Activated CD4-positive, alpha-beta memory T cell treated with anti-CD3 and anti-CD28 coated beads, Interleukin-2, amount 10 ng/mL, durations not matched to agents 7 days and 5 days (primary cell): ENCODE data around the gene PAOX. TPM values are rescaled to one million over a fixed set of nuclear protein-coding genes. Genes with fewer than 3 reads are reported as not detected.
"Not testable (repeated sequence)": the region's sequence is repeated elsewhere in the genome, so short reads cannot be mapped to it uniquely, and the experiment has no call there.

Source experiments
- CTCF ChIA-PET: fragments of 350-600 bp; sonication (Branson Sonifier 250); formaldehyde crosslinking; loops from one replicate; lab custom pipeline; 2021; ENCODE audit warnings: antibody characterized with exemption, inconsistent platforms; lab: Charles Lee
- POLR2A ChIA-PET: fragments of 350-600 bp; sonication (Branson Sonifier 250); formaldehyde crosslinking; loops from one replicate; lab custom pipeline; 2021; ENCODE audit warnings: antibody characterized with exemption; lab: Charles Lee
- DNase-seq: peaks from one replicate; pipeline ENCODE4 v3.0.0-alpha.2; 2020
- H3K27ac Mint-ChIP-seq: one replicate; pipeline ENCODE4 v1.8.0; 2021; ENCODE audit warnings: mild to moderate bottlenecking, mixed read lengths
- H3K27me3 Mint-ChIP-seq: one replicate; pipeline ENCODE4 v1.8.0; 2021; ENCODE audit warnings: mixed read lengths
- H3K36me3 Mint-ChIP-seq: one replicate; pipeline ENCODE4 v1.8.0; 2021; ENCODE audit warnings: low read depth, mixed read lengths
- H3K4me1 Mint-ChIP-seq: one replicate; pipeline ENCODE4 v1.8.0; 2021; ENCODE audit warnings: mixed read lengths
- H3K4me3 Mint-ChIP-seq: one replicate; pipeline ENCODE4 v1.8.0; 2021; ENCODE audit warnings: mild to moderate bottlenecking, mixed read lengths
- H3K9me3 Mint-ChIP-seq: one replicate; pipeline ENCODE4 v1.8.0; 2021; ENCODE audit warnings: mixed read lengths
- total RNA-seq, 2 experiments: library from RNA; stranded (reverse); gene quantifications; one replicate each; pipeline ENCODE4 v1.2.3, GENCODE V29; 2021

The PAOX gene
- total RNA-seq, 2 experiments from 2014 or later = 5.9 to 7.8 TPM

DNA sequence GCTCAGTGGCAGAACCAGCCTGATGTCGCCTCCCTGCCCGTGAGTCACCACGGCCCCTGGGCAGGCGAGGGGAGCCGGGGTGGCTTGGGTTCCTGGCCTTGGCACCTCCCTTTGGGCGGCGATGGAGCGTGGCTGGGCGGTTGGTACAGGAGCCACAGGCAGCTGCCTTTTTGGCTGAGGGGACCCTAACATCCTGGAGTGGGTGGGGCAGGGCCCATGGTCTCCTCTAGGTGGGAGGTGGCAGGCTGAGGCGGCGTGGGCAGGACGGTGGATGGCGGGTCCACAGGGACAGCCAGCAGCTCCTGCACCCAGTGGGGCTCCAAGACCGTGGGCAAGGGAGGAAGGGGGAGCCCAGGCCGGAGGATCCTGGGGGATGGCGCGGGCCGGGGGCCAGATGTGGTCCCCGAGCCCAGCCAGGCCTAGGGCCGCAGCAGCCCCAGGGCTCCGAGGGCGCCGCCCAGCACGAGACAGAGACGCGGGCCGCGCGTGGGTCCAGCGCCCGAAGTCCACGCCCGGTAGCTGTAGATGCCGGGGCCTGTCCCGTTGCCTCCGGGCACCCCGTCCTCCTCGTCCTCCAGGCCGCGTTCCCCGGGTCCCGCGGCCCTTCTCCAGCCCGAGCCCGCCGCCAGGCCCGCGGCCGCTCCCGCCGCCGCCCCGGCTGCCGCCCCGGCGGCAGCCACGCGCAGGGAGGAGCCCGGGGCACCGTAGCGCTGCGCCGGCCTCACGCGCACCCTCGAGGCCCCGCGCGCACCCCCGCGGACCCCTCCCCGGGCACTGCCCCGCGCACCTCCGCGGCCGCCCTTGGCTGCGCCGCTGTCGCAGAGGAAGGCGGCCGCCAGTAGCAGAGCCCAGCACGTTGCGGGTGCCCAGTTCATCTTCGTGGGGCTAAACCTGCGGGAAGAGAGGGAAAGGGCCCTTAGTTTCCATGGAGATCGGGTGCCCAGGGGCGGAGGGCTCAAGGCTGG, 44.0 kb downstream of the PAOX start:
- Mint-ChIP-seq H3K36me3 (peaks cover 7% of the 10 kb centered on the region), H3K9me3 (no peaks in the 10 kb centered on the region), H3K4me1 (peaks cover 2% of the 10 kb centered on the region), H3K27ac (no peak overlapping the region), H3K4me3 (no peak overlapping the region), H3K27me3 (peaks cover 6% of the 10 kb centered on the region)
- no peak for DNase-seq
- ChIA-PET POLR2A (no interaction called here), CTCF (interaction anchor here (0.6 kb wide), 1 partner anchor 173 kb away, joined by 3 read pairs; no protein-coding TSS in a partner anchor)

DNA sequence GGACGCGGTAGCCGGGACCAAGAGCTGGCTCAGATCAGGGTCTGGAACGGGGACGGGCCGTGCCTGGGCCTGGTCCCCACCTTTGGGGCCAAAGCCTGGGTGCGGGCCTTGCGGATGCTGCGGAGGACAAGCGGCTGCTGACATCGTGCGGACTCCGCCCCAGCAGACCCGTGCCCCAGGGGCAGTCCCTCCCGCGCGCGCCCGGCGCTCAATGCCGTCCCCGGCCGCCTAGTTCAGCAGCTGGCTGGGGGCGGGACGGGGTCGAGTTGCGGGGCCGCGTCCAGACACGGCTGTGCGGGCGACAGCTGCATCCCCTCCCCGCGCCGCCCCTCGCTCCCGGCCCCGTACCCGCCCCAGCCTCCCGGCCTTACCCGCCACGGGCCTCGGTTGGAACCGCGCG, 45.0 kb downstream of the PAOX start:
- H3K9me3 Mint-ChIP-seq, H3K4me1 Mint-ChIP-seq, DNase-seq, CTCF ChIA-PET, H3K36me3 Mint-ChIP-seq, POLR2A ChIA-PET, H3K4me3 Mint-ChIP-seq, H3K27me3 Mint-ChIP-seq, H3K27ac Mint-ChIP-seq: not testable (repeated sequence)

DNA sequence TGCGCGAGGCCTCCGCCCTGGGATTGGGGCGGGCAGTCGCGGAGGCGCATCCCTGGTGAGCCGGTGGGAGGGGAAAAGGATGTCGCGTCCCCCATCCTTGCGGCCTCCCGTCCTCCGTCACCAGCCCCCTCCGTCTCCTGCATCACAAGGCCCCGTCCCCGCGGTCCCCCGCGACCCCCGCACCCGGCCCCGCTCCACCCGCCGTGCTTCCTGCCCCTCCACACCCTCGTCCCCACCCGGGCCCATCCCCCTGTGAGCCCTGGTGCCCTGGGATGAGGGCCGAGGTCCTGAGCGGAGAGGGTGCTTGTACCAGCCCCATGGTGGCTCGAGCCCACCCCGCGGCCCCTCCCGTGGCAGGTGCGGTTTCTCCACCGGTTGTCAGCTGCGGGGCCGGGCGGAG, 45.5 kb downstream of the PAOX start, which contains the start of gene SPRN:
TSS of gene SPRN (minus strand) at position 25 of the 400 bp plus-strand sequence. CDS start 944 bp downstream, outside the sequence.
- H3K27me3 Mint-ChIP-seq, H3K9me3 Mint-ChIP-seq, H3K4me3 Mint-ChIP-seq, H3K36me3 Mint-ChIP-seq, CTCF ChIA-PET, POLR2A ChIA-PET, H3K4me1 Mint-ChIP-seq, H3K27ac Mint-ChIP-seq, DNase-seq: not testable (repeated sequence)

DNA sequence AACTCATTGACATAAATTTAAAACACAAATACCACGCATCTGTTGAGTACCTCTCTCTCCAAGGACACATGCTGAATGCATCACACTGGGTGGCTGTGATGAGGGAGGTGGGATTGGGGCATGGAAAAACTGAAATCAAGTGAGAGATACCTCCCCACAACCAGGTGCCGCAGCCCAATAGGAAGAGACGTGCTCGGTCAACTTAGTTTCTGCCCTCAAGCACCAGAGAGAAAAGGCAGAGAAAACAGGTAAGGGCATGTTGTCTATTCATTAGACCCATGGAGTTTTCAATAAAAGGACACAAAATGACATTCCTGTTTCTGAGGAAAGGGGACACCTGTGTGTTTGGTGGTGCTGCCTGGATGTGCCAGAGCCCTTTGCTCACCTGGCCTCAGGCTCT, 50.5 kb downstream of the PAOX start:
- CTCF ChIA-PET = not testable (repeated sequence)

DNA sequence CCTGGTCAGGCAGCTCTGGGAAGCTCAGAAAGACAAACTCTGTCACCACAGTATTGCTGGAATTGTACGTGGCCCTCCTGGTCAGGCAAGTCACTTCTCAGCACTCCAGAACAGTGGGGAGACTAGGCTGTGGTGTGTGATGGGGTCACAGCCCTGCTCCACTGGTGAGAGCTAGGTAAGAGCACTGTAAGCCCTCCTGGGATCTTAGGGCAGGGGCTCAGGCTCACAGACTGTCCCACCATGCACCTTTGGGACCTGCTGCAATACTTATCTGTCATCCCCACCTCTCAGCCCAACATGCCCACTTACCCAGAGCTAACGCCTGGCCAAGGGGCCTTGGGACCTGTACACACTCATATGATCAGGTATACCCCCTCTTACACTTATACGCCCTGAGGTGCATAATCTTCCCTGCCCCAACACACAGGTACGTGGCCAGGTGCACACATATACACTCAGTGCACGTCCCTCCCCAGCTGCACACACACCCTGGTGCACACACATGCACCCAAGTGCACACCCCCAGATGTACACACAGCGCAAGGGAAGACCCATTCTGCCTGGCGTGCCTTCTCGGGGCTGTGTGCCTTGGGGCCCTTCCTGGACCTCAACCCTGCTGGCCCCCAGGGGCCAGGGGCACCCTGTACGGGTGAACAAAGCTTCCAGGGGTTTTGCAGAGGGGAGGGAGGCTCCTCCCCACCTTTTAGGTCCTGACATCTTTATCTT, 53.0 kb downstream of the PAOX start:
- H3K4me3 Mint-ChIP-seq, H3K36me3 Mint-ChIP-seq, H3K27me3 Mint-ChIP-seq, DNase-seq, H3K27ac Mint-ChIP-seq, POLR2A ChIA-PET, H3K9me3 Mint-ChIP-seq, CTCF ChIA-PET, H3K4me1 Mint-ChIP-seq: not testable (repeated sequence)

More for the DNA sequence above, 50.5 kb downstream of the PAOX start:
- H3K9me3 Mint-ChIP-seq, H3K27ac Mint-ChIP-seq, POLR2A ChIA-PET, H3K4me1 Mint-ChIP-seq, H3K27me3 Mint-ChIP-seq, DNase-seq, H3K4me3 Mint-ChIP-seq, H3K36me3 Mint-ChIP-seq: not testable (repeated sequence)

DNA sequence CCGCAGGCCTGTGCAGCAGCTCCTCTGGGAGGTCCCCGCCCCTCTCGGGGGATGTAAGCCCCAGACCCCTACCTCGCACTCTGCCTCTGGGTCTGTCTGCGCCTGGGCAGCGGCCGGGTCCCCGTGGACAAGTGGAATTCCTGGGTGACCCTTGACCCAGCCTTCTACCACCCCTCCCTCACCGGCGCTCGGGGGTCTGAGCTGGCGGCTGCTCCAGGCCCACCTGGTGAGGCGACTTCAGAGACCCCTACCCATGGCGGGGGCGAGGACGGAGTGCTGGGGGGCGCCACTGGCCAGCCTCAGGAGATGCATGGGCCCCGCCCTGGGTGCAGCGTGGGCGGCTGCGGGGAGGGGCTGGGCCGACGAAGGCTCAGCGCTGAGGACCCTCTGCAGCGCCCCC, 53.7 kb downstream of the PAOX start:
- H3K9me3 Mint-ChIP-seq, H3K27ac Mint-ChIP-seq, CTCF ChIA-PET, DNase-seq, H3K36me3 Mint-ChIP-seq, POLR2A ChIA-PET, H3K4me1 Mint-ChIP-seq, H3K4me3 Mint-ChIP-seq: not testable (repeated sequence)
- peaks cover 11% of the 10 kb centered on the region for H3K27me3 Mint-ChIP-seq

DNA sequence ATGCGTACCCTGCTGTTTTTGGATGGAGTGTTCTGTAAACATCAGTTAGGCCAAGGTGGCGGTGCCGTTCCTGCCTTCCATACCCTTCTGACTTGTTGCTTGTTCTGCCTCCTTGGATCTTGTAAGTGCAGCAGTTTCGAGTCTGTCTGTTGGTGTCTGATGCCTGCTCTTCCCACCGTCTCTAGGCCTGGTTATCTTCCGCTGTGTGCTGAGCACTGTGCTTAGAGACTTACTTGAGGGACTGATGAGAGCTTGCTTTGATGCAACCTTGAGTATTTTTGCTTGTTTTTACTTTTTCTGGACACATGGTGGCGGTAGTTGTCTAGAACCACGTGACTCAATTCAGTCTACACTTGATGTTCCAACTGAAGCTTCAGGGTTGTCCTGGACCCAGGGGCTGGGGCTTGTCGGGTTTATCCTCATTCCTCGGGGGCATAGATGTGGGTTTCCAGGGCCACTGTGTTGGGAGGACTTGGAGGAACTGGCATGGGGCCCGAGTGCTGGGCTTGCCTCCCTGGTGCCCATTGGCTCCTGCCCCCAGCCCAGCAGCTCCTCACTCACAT, 59.7 kb downstream of the PAOX start:
- Mint-ChIP-seq H3K4me1 (peaks cover 41% of the 10 kb centered on the region), H3K9me3 (no peaks in the 10 kb centered on the region), H3K36me3 (no peaks in the 10 kb centered on the region), H3K27me3 (peaks cover 6% of the 10 kb centered on the region), H3K27ac (no peak overlapping the region), H3K4me3 (no peak overlapping the region)
- ChIA-PET CTCF (interaction anchor here (0.7 to 3.1 kb wide), 22 partner anchors 12 to 181 kb away, joined by 3 to 35 read pairs (median 4); partner anchors contain the start of gene SCART1), POLR2A (interaction anchor here (1.1 kb wide), 1 partner anchor 58 kb away, joined by 5 read pairs; no protein-coding TSS in a partner anchor)
- peak; percentile 41 for DNase-seq

DNA sequence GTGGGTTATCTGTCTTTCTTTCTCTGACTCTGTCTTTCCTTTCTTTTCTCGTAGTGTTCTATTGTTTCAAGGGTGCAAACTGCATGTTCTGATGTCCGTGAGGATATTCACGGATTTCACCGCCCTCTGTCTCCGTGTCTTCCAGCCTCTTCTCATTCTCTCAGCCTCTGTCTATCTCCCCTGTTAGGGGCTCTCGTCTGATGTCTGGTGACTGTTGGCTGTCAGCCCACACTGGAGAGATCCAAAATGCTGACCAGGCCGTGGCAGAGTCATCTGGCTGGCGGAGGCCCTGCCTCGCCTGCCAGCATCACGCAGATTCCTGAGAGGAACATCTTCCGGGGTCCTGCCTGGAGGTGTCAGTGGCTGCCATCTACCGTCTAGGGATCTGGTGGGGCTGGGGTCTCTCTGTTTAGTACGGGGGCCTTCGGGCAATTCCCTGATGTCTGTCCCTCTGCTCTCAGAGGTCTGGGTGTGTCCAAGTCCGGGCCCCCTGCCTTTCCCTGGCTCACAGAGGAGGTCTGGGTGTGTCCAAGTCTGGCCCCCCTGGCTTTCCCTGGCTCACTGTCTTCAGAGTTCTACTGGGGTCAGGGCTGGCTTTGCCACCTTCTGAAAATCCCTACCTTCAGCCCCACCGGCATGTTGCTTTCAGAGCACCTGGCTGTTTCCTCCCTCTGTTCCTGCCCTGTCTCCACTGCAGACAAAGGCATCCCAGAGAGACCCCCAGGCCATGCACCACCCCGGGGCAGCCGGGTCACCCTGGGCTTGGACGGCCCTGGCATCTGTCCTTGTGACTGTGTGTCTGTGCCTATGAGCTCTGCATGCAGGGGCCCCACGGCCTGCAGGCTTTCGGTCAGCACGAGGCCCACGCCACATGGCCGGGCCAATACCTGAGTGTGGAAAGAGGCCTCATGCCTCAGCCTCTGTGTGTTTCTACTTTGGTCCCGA, 60.7 kb downstream of the PAOX start:
- POLR2A ChIA-PET = interaction anchor here (1.1 kb wide), 1 partner anchor 57 kb away, joined by 5 read pairs; no protein-coding TSS in a partner anchor

DNA sequence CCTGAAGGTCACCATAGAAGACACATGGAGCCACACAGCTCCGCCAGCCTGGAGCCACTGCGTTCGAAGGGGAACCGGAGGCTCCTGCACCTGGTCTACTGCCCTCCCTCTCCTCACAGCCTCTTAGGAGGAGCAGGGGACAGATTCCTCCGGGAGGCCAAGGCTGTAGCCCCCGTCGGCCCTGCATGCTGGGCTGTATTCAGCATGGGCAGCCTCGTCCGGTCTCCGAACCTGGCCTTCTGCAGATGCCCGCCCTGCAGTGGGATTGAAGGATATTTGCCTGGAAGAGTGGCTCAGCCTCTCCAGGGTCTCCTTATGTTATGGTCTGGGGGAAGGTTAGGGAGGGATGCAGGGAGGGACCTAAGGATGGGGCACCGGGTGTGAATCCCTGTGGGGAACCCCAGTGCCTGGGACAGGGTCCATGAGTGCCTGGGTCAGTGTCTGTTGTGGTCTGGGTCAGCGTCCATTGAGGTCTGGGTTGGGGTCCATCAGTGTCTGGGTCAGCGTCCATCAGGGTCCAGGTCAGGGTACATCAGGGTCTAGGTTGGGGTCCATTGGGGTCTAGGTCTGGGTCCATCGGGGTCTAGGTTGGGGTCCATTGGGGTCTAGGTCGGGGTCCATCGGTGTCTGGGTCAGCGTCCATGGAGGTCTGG, 61.7 kb downstream of the PAOX start:
- no peak overlapping the region for H3K27ac Mint-ChIP-seq
- peaks cover 6% of the 10 kb centered on the region for H3K36me3 Mint-ChIP-seq
- H3K4me1 Mint-ChIP-seq = peaks cover 41% of the 10 kb centered on the region
- peak; percentile 12 for DNase-seq
- peaks cover 8% of the 10 kb centered on the region for H3K9me3 Mint-ChIP-seq
- H3K4me3 Mint-ChIP-seq = no peak overlapping the region
- peaks cover 6% of the 10 kb centered on the region for H3K27me3 Mint-ChIP-seq
- ChIA-PET POLR2A (no interaction called here), CTCF (interaction anchor here (1.2 to 1.9 kb wide), 2 partner anchors 55 to 162 kb away, joined by 4 to 5 read pairs; no protein-coding TSS in a partner anchor)

More for the DNA sequence above, 60.7 kb downstream of the PAOX start:
- peaks cover 6% of the 10 kb centered on the region for H3K27me3 Mint-ChIP-seq
- H3K36me3 Mint-ChIP-seq = no peaks in the 10 kb centered on the region
- H3K27ac Mint-ChIP-seq = no peak overlapping the region
- peak; percentile 14 for DNase-seq
- no peaks in the 10 kb centered on the region for H3K9me3 Mint-ChIP-seq
- H3K4me1 Mint-ChIP-seq = peaks cover 41% of the 10 kb centered on the region
- CTCF ChIA-PET = interaction anchor here (0.7 to 3.1 kb wide), 18 partner anchors 11 to 176 kb away, joined by 3 to 35 read pairs (median 6); partner anchors contain the start of gene SCART1
- no peak overlapping the region for H3K4me3 Mint-ChIP-seq
